Skin epidermis (tissue), 12 donors: ENCODE data around the gene FAM13C.
"Not testable (repeated sequence)": the region's sequence is repeated elsewhere in the genome, so short reads cannot be mapped to it uniquely, and the experiment has no call there.

Source experiments
- H3K27ac ChIP-seq, 21 experiments: fragments of 200-600 bp; sonication (generic) in 11 of 21; one replicate each; pipeline ENCODE4 v1.5.0; 2020; ENCODE audit warnings: mild to moderate bottlenecking in 3 of 21, inconsistent platforms in 2 of 21, moderate library complexity in 2 of 21
- H3K4me3 ChIP-seq, 7 experiments: fragments of 200-600 bp; sonication (generic) in 2 of 7; one replicate each; pipeline ENCODE4 v1.5.0; 2020; ENCODE audit warnings: inconsistent platforms in 2 of 7, mild to moderate bottlenecking in 2 of 7, moderate library complexity in 1 of 7

Gene FAM13C

DNA sequence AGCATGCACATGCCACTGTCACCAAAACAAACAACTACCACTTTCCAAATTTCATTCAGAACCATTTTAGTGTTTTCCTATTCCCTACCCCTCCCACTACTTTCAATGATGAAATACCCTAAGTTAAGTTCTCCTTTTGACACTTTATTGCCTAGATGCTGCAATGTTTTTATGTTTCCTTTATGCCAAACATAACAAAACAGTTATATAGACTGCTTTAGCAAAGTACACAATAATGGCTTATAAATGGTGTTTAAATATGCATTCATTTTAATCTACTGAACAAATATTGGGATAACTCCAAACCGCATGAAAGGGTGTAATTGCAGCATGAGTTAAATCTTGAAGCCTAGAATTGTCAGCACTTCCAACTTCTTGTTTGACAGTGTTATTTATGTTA lies 116.7 kb downstream of the FAM13C start:
- Histone ChIP-seq H3K4me3 (no peak overlapping the region), H3K27ac (no peak overlapping the region)

GRCh38 chr10:59244871-59245270 lies 117.5 kb downstream of the FAM13C start:
- H3K27ac ChIP-seq = no peak overlapping the region

GRCh38 chr10:59243611-59244195 lies 118.6 kb downstream of the FAM13C start:
- H3K4me3 ChIP-seq = no peak overlapping the region
- H3K27ac ChIP-seq = no peak overlapping the region

More at GRCh38 chr10:59244871-59245270, 117.5 kb downstream of the FAM13C start:
- H3K4me3 ChIP-seq = no peak overlapping the region

- Histone ChIP-seq H3K27ac (no peak overlapping the region), H3K4me3 (no peak overlapping the region)
Observed at GRCh38 chr10:59242991-59243390, 119.4 kb downstream of the FAM13C start.

- H3K4me3 ChIP-seq = no peak overlapping the region
- no peak overlapping the region for H3K27ac ChIP-seq
Observed at GRCh38 chr10:59242057-59242456, 120.3 kb downstream of the FAM13C start.

DNA sequence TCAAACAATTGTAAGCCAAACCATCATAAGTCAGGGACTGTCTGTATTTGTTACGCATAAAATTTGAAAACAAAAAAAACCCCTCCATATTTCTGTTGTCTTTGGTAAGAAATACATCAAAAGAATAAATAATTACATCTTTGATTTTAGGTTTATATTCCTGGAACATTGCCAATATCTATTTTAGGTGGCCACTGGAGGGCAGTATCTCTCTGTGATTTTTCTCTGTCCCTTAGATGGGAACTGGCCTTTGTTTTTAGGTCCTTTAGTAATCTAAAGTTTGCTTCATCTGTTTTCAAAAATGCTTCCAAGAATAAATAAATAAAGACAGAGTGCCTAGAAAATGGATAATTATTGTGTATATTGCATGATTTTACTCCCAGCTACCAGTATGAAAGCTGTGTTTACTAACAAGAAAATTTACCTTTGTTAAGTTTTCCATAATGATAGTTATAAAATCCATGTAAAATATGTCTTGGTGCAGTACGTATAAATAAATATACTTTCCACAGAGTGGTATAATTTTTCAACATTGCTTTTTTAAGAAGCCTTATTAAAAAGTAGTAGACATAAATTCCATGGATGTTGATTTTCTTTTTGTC lies 121.7 kb downstream of the FAM13C start:
- no peak overlapping the region for H3K4me3 ChIP-seq
- H3K27ac ChIP-seq = no peak overlapping the region

DNA sequence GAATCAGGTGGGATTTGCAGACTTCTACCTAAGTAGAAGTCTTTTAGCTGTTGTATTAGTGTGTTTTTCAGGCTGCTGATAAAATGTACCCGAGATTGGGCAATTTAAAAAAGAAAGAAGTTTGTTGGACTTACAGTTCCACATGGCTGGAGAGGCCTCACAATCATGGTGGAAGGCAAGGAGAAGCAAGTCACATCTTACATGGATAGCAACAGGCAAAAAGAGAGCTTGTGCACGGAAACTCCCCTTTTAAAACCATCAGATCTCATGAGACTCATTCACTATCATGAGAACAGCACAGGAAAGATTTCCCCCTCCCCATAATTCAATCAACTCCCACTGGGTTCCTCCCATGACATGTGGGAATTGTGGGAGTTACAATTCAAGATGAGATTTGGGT lies 123.2 kb downstream of the FAM13C start:
- not testable (repeated sequence) for H3K4me3 ChIP-seq, H3K27ac ChIP-seq

- Histone ChIP-seq H3K4me3 (no peak overlapping the region), H3K27ac (no peak overlapping the region)
Observed at GRCh38 chr10:59237775-59238174, 124.6 kb downstream of the FAM13C start.

DNA sequence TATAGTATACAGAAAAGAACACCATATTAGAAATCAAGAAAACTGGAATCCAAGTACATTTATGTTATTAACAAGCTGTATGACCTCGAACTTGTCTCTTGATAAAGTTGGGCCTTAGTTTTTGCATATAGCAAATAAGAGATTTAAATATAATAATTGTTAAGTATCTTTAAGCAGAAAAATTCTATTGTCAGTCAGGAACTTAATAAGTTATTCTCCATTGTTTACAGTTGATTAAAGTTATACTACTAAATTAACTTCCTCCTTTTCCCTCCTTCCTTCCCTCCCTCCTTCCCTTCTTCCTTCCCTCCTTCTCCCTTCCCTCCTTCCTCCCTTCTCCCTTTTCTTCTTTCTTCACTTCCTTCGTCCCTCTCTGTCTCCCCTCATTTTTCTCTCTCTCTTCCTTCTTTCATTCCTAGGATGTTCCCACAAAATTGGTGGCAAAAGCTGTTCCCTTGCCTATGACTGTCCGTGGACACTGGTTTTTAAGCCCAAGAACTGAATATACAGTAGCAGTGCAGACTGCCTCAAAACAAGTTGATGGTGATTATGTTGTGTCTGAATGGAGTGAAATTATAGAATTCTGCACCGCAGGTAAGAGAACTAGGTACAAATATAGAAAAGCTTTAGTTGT lies 126.2 kb downstream of the FAM13C start:
- Histone ChIP-seq H3K27ac (no peak overlapping the region), H3K4me3 (no peak overlapping the region)

- H3K4me3 ChIP-seq = no peak overlapping the region
- no peak overlapping the region for H3K27ac ChIP-seq
Observed at GRCh38 chr10:59234816-59235429, 127.4 kb downstream of the FAM13C start.

DNA sequence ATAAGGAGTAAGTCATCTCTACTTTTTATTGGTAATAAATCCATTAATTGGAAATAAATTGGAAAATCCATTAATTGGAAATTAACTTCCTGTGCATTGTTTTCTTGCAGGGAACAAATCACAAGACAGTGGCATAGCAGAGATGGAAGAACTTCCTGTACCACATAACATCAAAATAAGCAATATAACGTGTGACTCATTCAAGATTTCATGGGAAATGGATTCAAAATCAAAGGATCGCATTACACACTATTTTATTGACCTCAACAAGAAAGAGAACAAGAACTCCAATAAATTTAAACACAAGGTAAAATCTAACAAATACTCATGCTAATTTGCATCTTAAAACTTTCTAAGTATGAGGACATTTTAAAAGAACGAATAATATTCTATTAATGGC lies 128.2 kb downstream of the FAM13C start:
- H3K27ac ChIP-seq = no peak overlapping the region
- no peak overlapping the region for H3K4me3 ChIP-seq

DNA sequence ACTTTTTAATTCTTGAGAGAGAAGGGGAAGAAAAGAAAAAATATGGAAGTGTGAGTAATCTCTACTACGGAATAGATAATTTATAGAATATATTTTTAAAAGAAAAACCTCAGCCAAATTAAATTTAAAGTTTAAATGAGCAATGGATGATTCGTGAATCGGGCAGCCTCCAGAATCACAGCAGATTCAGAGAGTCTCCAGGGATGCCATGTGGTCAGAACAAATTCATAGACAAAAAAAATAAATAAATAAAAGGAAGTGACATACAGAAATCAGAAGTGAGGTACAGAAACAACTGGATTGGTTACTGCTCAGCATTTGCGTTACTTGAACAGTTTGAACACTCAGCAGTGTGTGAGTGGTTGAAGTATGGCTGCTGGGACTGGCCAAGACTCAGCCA lies 132.9 kb downstream of the FAM13C start:
- H3K4me3 ChIP-seq = no peak overlapping the region
- H3K27ac ChIP-seq = no peak overlapping the region

DNA sequence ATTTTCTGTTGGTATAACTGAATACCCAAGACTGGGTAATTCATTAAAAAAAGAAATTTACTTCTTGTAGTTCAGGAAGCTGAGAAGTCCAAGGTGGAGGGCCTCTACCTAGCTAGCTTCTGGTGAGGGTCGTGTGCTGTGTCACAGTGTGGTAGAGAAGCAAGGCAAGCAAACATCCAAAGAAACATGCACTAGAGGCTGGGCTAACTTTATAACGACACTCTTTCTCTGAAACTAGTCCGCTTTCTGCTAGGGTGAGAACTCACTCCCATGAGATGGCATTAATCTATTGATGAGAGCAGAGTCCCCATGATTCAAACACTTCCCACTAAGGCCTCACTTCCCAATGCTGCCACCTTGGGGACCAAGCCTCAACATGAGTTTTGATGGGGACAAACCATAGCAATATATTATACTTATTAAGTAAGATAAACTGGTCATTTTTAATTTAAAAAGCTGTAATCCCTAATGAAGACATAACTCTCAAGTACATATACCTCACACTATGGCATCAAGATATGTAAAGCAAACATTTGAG lies 135.1 kb downstream of the FAM13C start:
- H3K27ac ChIP-seq = no peak overlapping the region
- no peak overlapping the region for H3K4me3 ChIP-seq

DNA sequence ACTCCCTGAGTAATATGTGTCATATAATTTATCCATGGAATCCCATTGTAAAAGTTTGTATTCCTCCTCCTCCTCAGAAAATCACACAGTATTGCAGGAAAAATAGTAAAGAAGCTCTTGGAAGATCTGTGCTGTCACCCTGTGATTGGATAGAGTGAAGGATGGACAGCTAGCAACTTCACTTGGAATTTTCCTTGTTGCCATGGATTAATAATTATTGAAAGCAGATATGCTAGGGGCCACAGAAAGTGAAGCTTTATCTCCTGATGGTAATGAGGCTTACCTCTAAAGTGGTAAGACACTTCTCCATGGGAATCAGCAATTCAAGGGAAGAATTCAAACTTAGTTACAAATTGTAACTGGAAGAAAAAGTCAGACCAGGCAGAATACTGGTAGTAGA lies 137.1 kb downstream of the FAM13C start:
- no peak overlapping the region for H3K27ac ChIP-seq
- no peak overlapping the region for H3K4me3 ChIP-seq

GRCh38 chr10:59223597-59223996 lies 138.8 kb downstream of the FAM13C start:
- H3K27ac ChIP-seq, H3K4me3 ChIP-seq: not testable (repeated sequence)

DNA sequence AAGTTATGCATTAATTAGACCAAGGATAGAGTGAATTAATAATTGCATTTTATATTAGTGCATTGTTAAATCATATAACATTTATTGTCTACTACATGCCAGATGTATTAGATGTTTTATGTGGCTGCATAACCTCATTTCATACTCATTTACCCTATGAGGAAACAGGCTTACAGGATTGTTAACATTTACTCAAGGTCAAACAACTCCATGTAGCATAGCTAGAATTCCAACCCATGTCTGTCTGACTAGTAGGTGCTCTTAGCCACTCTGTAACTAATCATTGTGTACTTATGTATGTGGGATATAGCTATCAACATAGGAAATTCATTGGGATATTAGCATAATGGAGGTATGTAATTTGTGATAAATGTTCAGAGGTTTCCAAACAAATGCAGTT lies 139.6 kb downstream of the FAM13C start:
- H3K4me3 ChIP-seq = no peak overlapping the region
- no peak overlapping the region for H3K27ac ChIP-seq

DNA sequence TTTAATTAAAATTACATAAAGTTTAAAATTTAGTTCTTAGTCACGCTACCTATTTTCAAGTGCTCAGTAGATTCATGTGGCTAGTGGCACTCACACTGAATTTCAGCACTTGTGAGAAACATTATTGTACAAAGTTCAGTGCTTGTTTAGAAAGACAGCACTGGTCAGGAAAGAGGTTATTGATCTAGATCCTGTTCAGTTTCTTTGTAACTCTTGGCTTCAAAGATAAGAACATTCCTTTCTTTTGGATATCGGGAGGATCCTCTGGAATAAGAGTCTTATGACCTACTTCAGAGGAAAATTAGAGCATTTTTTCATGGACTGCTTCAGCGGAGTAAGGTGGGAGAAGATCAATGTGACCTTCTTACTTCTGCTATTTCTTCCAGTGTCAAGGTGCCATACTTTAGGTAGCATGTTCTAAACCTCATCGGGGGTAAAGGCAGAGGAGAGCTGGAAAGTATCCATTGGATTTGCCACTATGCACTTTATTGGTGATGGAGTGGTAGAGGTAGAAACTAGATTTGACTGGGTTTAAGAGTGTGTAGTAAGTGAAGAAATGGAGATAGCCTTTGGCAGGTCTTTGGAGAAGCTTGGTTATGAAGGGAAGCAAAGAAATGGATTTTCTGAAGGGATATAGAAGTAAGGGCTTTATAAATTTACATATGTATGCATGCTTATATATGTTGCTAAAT lies 146.0 kb downstream of the FAM13C start:
- Histone ChIP-seq H3K4me3 (no peak overlapping the region), H3K27ac (no peak overlapping the region)

- Histone ChIP-seq H3K4me3 (no peak overlapping the region), H3K27ac (no peak overlapping the region)
Observed at GRCh38 chr10:59214160-59214559, 148.2 kb downstream of the FAM13C start.

- Histone ChIP-seq H3K27ac (no peak overlapping the region), H3K4me3 (no peak overlapping the region)
Observed at GRCh38 chr10:59212301-59212798, 150.0 kb downstream of the FAM13C start.

DNA sequence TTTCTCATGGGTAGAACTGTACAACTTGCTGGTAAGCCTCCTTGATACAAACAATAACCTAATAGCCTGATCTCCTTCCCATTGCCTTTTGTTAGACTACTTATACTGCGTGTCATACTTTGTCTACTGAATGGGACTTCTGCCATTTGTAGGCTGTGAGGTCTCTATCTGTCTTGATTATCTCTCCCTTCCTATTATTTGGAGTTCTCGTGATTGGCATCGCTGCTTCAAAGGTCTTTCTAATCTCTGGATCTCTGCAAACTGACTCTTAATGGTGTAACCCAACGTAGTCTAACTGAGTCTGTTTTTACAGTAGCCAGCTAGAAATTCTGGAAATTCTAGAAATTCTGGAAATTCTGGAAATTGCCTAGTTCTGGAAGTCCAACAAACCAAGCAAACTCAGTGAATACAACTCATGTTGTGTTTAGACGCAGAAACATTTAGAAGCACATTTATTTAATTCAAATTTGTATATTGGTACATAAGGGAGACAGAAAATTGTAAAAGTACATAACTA lies 156.1 kb downstream of the FAM13C start:
- Histone ChIP-seq H3K4me3 (no peak overlapping the region), H3K27ac (no peak overlapping the region)
